Inferior parietal cortex (tissue), 1 donor: ENCODE measurements around the gene YWHAE.
"Not testable (repeated sequence)": the region's sequence is repeated elsewhere in the genome, so short reads cannot be mapped to it uniquely, and the experiment has no call there.

Source experiments
- DNase-seq: peaks from one replicate; pipeline ENCODE4 v3.0.0-alpha.2; 2016; ENCODE audit errors: extremely low spot score

The YWHAE gene

GRCh38 chr17:1374431-1375177, 25.4 kb downstream of the YWHAE start:
- DNase-seq, result no peak

- no peak for DNase-seq
Observed at GRCh38 chr17:1373707-1374237, 26.2 kb downstream of the YWHAE start.

- no peak for DNase-seq
Observed at GRCh38 chr17:1372618-1373017, 27.4 kb downstream of the YWHAE start.

GRCh38 chr17:1371893-1372590, 28.0 kb downstream of the YWHAE start:
- no peak for DNase-seq

GRCh38 chr17:1368588-1368987, 31.4 kb downstream of the YWHAE start:
- no peak for DNase-seq

GRCh38 chr17:1367351-1367745, 32.7 kb downstream of the YWHAE start:
- DNase-seq, result no peak

GRCh38 chr17:1366234-1366633, 33.8 kb downstream of the YWHAE start:
- no peak for DNase-seq

GRCh38 chr17:1365445-1366039, 34.5 kb downstream of the YWHAE start:
- DNase-seq, result peak; percentile 90

GRCh38 chr17:1362964-1363363, 37.1 kb downstream of the YWHAE start:
- no peak for DNase-seq

GRCh38 chr17:1362065-1362848, 37.8 kb downstream of the YWHAE start:
- no peak for DNase-seq

GRCh38 chr17:1360975-1361374, 39.0 kb downstream of the YWHAE start:
- no peak for DNase-seq

- not testable (repeated sequence) for DNase-seq
Observed at GRCh38 chr17:1360315-1360714, 39.7 kb downstream of the YWHAE start.

GRCh38 chr17:1354030-1354429, 46.0 kb downstream of the YWHAE start:
- no peak for DNase-seq

- DNase-seq, result not testable (repeated sequence)
Observed at GRCh38 chr17:1352530-1352929, 47.5 kb downstream of the YWHAE start.

- DNase-seq, result peak; percentile 40
Observed at GRCh38 chr17:1351971-1352370, 48.1 kb downstream of the YWHAE start.

- no peak for DNase-seq
Observed at GRCh38 chr17:1351275-1351674, 48.7 kb downstream of the YWHAE start.

GRCh38 chr17:1347589-1348323, 52.3 kb downstream of the YWHAE start:
- no peak for DNase-seq

GRCh38 chr17:1344521-1344920, 55.5 kb downstream of the YWHAE start:
- DNase-seq, result no peak

- DNase-seq, result no peak
Observed at GRCh38 chr17:1343554-1343953, 56.5 kb downstream of the YWHAE start.

GRCh38 chr17:1340371-1340770, 59.7 kb downstream of the YWHAE start:
- no peak for DNase-seq

- DNase-seq, result no peak
Observed at GRCh38 chr17:1331708-1332107, 68.3 kb downstream of the YWHAE start.
